OCI-LY1 (cell line): ENCODE measurements around the gene KLK11.

ENCODE experiments used
- H2AFZ ChIP-seq: fragments of 200-600 bp; sonication (generic), shearing (Covaris generic); 2 replicates; pipeline ENCODE4 v1.6.0; 2014; ENCODE audit warnings: antibody characterized with exemption, mild to moderate bottlenecking, low read length
- H3F3A ChIP-seq: fragments of 200-600 bp; sonication (generic), shearing (Covaris generic); 2 replicates; pipeline ENCODE4 v1.6.0; 2014; ENCODE audit warnings: mild to moderate bottlenecking, antibody characterized with exemption, low read length, moderate library complexity; ENCODE audit not compliant: insufficient read depth
- H3K27ac ChIP-seq: fragments of 200-600 bp; sonication (generic); 2 replicates; pipeline ENCODE4 v1.5.1; 2014; ENCODE audit warnings: low read length, mixed run types, mild to moderate bottlenecking, low read depth; ENCODE audit not compliant: poor library complexity, severe bottlenecking
- H3K27me3 ChIP-seq: fragments of 200-600 bp; sonication (generic); 2 replicates; pipeline ENCODE4 v1.6.0; 2014; ENCODE audit warnings: antibody characterized with exemption, mild to moderate bottlenecking, low read length, moderate library complexity; ENCODE audit not compliant: insufficient read depth
- H3K36me3 ChIP-seq: fragments of 200-600 bp; sonication (generic); 2 replicates; pipeline ENCODE4 v1.6.1; 2014; ENCODE audit warnings: mild to moderate bottlenecking, antibody characterized with exemption, low read length, moderate library complexity, mixed read lengths; ENCODE audit not compliant: insufficient read depth
- H3K4me1 ChIP-seq: fragments of 200-600 bp; sonication (generic); 2 replicates; pipeline ENCODE4 v1.5.1; 2014; ENCODE audit warnings: mild to moderate bottlenecking, low read length, moderate library complexity; ENCODE audit not compliant: insufficient read depth, severe bottlenecking
- H3K4me2 ChIP-seq: fragments of 200-600 bp; sonication (generic), shearing (Covaris generic); 2 replicates; pipeline ENCODE4 v1.6.1; 2014; ENCODE audit warnings: low read length
- H3K4me3 ChIP-seq: fragments of 200-600 bp; sonication (generic); 2 replicates; pipeline ENCODE4 v1.5.1; 2014; ENCODE audit warnings: low read length, low read depth, mild to moderate bottlenecking, mixed read lengths; ENCODE audit not compliant: poor library complexity, severe bottlenecking
- H3K79me2 ChIP-seq: fragments of 200-600 bp; shearing (Covaris generic); 2 replicates; pipeline ENCODE4 v1.6.1; 2016; ENCODE audit warnings: mixed run types, low read length, mixed read lengths; ENCODE audit not compliant: insufficient read depth
- H3K9ac ChIP-seq: fragments of 200-600 bp; sonication (generic), shearing (Covaris generic); 2 replicates; pipeline ENCODE4 v1.6.1; 2014; ENCODE audit warnings: mild to moderate bottlenecking, low read length, mixed read lengths
- H3K9me2 ChIP-seq: fragments of 200-600 bp; sonication (generic), shearing (Covaris generic); 2 replicates; pipeline ENCODE4 v1.6.1; 2014; ENCODE audit warnings: low read depth, mild to moderate bottlenecking, low read length, mixed read lengths
- H3K9me3 ChIP-seq: fragments of 200-600 bp; shearing (Covaris generic); 2 replicates; pipeline ENCODE4 v1.6.1; 2014; ENCODE audit warnings: low read length, mixed read lengths
- H4K20me1 ChIP-seq: fragments of 200-600 bp; sonication (generic), shearing (Covaris generic); 2 replicates; pipeline ENCODE4 v1.6.0; 2016; ENCODE audit warnings: mild to moderate bottlenecking, low read length; ENCODE audit not compliant: insufficient read depth
- EZH2 ChIP-seq: fragments of 200-600 bp; sonication (generic), shearing (Covaris generic); IDR thresholded peaks from 2 replicates; pipeline ENCODE4 v1.8.0; 2017; ENCODE audit warnings: borderline replicate concordance, mixed run types, mild to moderate bottlenecking, antibody characterized with exemption, low read length, moderate library complexity, mixed read lengths
- TF ChIP-seq, protein P1 (sequence below): fragments of 200-600 bp; sonication (generic), shearing (Covaris generic); IDR thresholded peaks from 2 replicates; pipeline ENCODE4 v1.5.1; 2017; ENCODE audit warnings: mild to moderate bottlenecking, antibody characterized with exemption, low read length, moderate library complexity, mixed read lengths

The KLK11 gene

DNA sequence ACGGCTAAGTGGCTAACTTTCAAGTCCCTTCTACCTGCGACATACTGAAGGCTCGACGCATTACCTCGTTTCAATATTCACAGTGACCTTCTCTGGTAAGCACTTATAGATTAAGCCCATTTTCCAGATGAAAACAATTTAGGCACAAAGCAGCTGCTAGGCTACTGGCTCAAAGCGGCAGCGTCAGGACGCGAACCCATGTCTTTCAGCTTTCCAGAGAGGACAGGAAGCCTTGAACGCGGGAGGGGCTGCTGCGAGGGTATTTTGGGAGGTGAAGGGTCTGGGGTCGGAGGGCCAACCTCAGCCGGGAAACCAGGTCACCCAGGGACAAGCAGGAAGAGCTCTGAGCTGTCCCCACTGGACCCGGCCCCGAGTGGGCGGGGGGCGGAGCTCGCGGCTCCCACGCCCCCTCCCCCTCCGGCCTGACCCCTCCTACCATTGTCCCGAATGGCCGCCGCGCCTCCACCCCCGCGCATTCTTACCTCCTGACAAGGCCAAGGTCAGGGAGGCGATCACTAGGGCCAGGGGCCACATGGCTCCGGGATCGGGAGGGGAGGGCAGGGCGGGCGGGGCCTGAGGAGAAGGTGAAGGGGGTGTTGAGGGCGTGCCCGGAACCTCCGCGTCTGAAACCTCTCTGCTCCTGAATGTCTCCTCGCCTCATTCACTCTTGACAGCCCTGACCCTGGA lies 38.3 kb upstream of the KLK11 start, which contains the start of gene KLK13:
TSS of gene KLK13 (minus strand) at position 559 of the 687 bp plus-strand sequence. CDS start at position 534, 25 bp downstream.
- no peaks in the 10 kb centered on the region for H3F3A ChIP-seq
- H3K4me3 ChIP-seq = no peak within 1 kb of the TSS
- no peaks in the 10 kb centered on the region for H4K20me1 ChIP-seq
- no peaks in the 10 kb centered on the region for H3K79me2 ChIP-seq
- no peaks in the 10 kb centered on the region for H3K9me3 ChIP-seq
- no peak within 1 kb of the TSS for H3K27ac ChIP-seq
- H3K4me2 ChIP-seq = no peak within 1 kb of the TSS
- no peaks in the 10 kb centered on the region for H3K36me3 ChIP-seq
- no peaks in the 10 kb centered on the region; the same call in none of the 2 replicates for H3K27me3 ChIP-seq
- TF ChIP-seq EZH2 = no peak
- TF ChIP-seq, protein P1, sequence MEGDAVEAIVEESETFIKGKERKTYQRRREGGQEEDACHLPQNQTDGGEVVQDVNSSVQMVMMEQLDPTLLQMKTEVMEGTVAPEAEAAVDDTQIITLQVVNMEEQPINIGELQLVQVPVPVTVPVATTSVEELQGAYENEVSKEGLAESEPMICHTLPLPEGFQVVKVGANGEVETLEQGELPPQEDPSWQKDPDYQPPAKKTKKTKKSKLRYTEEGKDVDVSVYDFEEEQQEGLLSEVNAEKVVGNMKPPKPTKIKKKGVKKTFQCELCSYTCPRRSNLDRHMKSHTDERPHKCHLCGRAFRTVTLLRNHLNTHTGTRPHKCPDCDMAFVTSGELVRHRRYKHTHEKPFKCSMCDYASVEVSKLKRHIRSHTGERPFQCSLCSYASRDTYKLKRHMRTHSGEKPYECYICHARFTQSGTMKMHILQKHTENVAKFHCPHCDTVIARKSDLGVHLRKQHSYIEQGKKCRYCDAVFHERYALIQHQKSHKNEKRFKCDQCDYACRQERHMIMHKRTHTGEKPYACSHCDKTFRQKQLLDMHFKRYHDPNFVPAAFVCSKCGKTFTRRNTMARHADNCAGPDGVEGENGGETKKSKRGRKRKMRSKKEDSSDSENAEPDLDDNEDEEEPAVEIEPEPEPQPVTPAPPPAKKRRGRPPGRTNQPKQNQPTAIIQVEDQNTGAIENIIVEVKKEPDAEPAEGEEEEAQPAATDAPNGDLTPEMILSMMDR = no peak
- H3K9ac ChIP-seq = no peak within 1 kb of the TSS
- no peaks in the 10 kb centered on the region for H3K9me2 ChIP-seq
- no peak within 1 kb of the TSS for H2AFZ ChIP-seq
- no peaks in the 10 kb centered on the region for H3K4me1 ChIP-seq

DNA sequence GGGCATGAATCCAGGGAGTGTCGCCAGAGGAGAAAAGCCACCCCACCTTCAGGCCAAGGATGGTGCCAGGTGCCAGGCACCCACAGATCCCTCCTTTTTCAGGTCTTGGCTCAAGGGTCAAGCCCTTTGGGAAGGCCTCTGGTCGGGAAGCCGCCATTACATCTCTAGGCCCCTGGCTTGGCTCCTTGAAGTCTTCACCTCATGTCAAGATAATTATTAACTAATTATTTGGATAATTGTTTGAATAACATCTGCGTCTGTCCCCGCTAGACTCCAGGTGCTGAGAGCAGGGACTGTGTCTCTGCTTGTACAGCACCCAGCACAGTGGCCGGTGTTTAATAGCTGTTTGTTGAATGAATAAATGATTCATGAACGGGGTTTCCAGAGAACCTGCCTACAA lies 37.2 kb upstream of the KLK11 start:
- Histone ChIP-seq H3K9ac (no peak overlapping the region), H3F3A (no peaks in the 10 kb centered on the region), H4K20me1 (no peaks in the 10 kb centered on the region), H3K27ac (no peak overlapping the region), H3K4me2 (no peak overlapping the region), H3K27me3 (no peaks in the 10 kb centered on the region; the same call in 1 of the 2 replicates), H3K4me3 (no peak overlapping the region), H2AFZ (no peak overlapping the region), H3K36me3 (no peaks in the 10 kb centered on the region), H3K79me2 (no peaks in the 10 kb centered on the region), H3K9me3 (no peaks in the 10 kb centered on the region), H3K9me2 (no peaks in the 10 kb centered on the region), H3K4me1 (no peaks in the 10 kb centered on the region)
- TF ChIP-seq EZH2 = no peak
- TF ChIP-seq, protein P1 = no peak

DNA sequence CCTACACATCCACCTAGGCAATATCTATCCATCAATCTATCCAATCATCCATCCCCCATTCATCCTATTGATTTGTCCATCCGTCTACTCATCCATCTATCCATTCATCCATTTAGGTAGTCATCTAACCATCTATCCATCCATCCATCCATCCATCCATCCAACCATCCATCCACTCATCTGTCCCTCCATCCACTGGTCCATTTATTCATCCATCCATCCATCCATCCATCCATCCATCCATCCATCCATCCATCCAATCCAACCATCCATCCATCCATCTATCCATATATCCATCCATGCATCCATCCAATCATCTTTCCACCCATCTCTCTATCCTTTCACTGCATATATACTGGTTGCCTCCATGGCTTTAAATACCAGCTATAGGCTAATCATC lies 34.6 kb upstream of the KLK11 start:
- Histone ChIP-seq H3K36me3 (no peaks in the 10 kb centered on the region), H3K27me3 (no peaks in the 10 kb centered on the region), H3K4me1 (no peaks in the 10 kb centered on the region), H3K9me2 (no peaks in the 10 kb centered on the region), H3K9ac (no peak overlapping the region), H3F3A (no peaks in the 10 kb centered on the region), H3K4me3 (no peak overlapping the region), H3K9me3 (no peaks in the 10 kb centered on the region), H3K4me2 (no peak overlapping the region), H4K20me1 (no peaks in the 10 kb centered on the region), H3K27ac (no peak overlapping the region), H2AFZ (no peak overlapping the region), H3K79me2 (no peaks in the 10 kb centered on the region)
- TF ChIP-seq, protein P1 = no peak
- TF ChIP-seq EZH2 = no peak
